Nephron progenitor cell (in vitro differentiated cells): Measurements from ENCODE around the gene RTBDN.

Experiments used
- DNase-seq: peaks from one replicate; pipeline ENCODE4 v3.0.0; 2021
- H3K27ac Mint-ChIP-seq: 2 replicates; pipeline ENCODE4 v1.8.0; 2021; ENCODE audit warnings: mild to moderate bottlenecking, moderate library complexity, mixed read lengths
- H3K27me3 Mint-ChIP-seq: 2 replicates; pipeline ENCODE4 v1.8.0; 2021; ENCODE audit warnings: mild to moderate bottlenecking, low read depth, mixed read lengths; ENCODE audit not compliant: poor library complexity
- H3K36me3 Mint-ChIP-seq: 2 replicates; pipeline ENCODE4 v1.8.0; 2021; ENCODE audit warnings: low read depth, mixed read lengths
- H3K4me1 Mint-ChIP-seq: 2 replicates; pipeline ENCODE4 v1.8.0; 2021; ENCODE audit warnings: mixed read lengths
- H3K4me3 Mint-ChIP-seq: 2 replicates; pipeline ENCODE4 v1.8.0; 2021; ENCODE audit warnings: mild to moderate bottlenecking, moderate library complexity, mixed read lengths
- H3K9me3 Mint-ChIP-seq: 2 replicates; pipeline ENCODE4 v1.8.0; 2021; ENCODE audit warnings: mild to moderate bottlenecking, moderate library complexity, mixed read lengths
- CTCF ChIP-seq: fragments of 200-600 bp; sonication (generic); IDR thresholded peaks from 2 replicates; pipeline ENCODE4 v1.5.0; 2021; ENCODE audit warnings: antibody characterized with exemption

Gene RTBDN

GRCh38 chr19:12784871-12785430 is 49.4 kb downstream of the RTBDN start:
- Mint-ChIP-seq H3K9me3 (no peaks in the 10 kb centered on the region), H3K4me3 (no peak overlapping the region), H3K27ac (no peak overlapping the region), H3K27me3 (no peaks in the 10 kb centered on the region), H3K4me1 (peaks cover 28% of the 10 kb centered on the region), H3K36me3 (no peaks in the 10 kb centered on the region)
- DNase-seq = no peak
- TF ChIP-seq CTCF = no peak

- Mint-ChIP-seq H3K27me3 (no peaks in the 10 kb centered on the region), H3K4me3 (no peak overlapping the region), H3K36me3 (no peaks in the 10 kb centered on the region), H3K27ac (no peak overlapping the region), H3K4me1 (peaks cover 34% of the 10 kb centered on the region), H3K9me3 (no peaks in the 10 kb centered on the region)
- no peak for DNase-seq
- no peak for TF ChIP-seq CTCF
Measured at GRCh38 chr19:12784394-12784870, 49.9 kb downstream of the RTBDN start.

GRCh38 chr19:12783849-12784393 is 50.5 kb downstream of the RTBDN start:
- Mint-ChIP-seq H3K36me3 (no peaks in the 10 kb centered on the region), H3K27ac (no peak overlapping the region), H3K9me3 (no peaks in the 10 kb centered on the region), H3K4me3 (peak overlapping the region; percentile 73), H3K4me1 (peaks cover 34% of the 10 kb centered on the region), H3K27me3 (no peaks in the 10 kb centered on the region)
- DNase-seq = peak; percentile 31
- no peak for TF ChIP-seq CTCF

GRCh38 chr19:12783291-12783848 is 51.0 kb downstream of the RTBDN start:
- Mint-ChIP-seq H3K27me3 (no peaks in the 10 kb centered on the region), H3K4me1 (peaks cover 33% of the 10 kb centered on the region), H3K4me3 (peak overlapping the region; percentile 73), H3K36me3 (no peaks in the 10 kb centered on the region), H3K9me3 (no peaks in the 10 kb centered on the region), H3K27ac (no peak overlapping the region)
- DNase-seq = no peak
- no peak for TF ChIP-seq CTCF

GRCh38 chr19:12782424-12783290 is 51.7 kb downstream of the RTBDN start:
- Mint-ChIP-seq H3K36me3 (no peaks in the 10 kb centered on the region), H3K4me3 (peak overlapping the region; percentile 83), H3K27ac (no peak overlapping the region), H3K4me1 (peaks cover 30% of the 10 kb centered on the region), H3K9me3 (no peaks in the 10 kb centered on the region), H3K27me3 (no peaks in the 10 kb centered on the region)
- peak; percentile 79 for DNase-seq
- no peak for TF ChIP-seq CTCF
